ENCODE data around the gene HOXA6.
A peak's percentile ranks its signal among the peaks of the same experiment; 100 is the strongest.

DNA sequence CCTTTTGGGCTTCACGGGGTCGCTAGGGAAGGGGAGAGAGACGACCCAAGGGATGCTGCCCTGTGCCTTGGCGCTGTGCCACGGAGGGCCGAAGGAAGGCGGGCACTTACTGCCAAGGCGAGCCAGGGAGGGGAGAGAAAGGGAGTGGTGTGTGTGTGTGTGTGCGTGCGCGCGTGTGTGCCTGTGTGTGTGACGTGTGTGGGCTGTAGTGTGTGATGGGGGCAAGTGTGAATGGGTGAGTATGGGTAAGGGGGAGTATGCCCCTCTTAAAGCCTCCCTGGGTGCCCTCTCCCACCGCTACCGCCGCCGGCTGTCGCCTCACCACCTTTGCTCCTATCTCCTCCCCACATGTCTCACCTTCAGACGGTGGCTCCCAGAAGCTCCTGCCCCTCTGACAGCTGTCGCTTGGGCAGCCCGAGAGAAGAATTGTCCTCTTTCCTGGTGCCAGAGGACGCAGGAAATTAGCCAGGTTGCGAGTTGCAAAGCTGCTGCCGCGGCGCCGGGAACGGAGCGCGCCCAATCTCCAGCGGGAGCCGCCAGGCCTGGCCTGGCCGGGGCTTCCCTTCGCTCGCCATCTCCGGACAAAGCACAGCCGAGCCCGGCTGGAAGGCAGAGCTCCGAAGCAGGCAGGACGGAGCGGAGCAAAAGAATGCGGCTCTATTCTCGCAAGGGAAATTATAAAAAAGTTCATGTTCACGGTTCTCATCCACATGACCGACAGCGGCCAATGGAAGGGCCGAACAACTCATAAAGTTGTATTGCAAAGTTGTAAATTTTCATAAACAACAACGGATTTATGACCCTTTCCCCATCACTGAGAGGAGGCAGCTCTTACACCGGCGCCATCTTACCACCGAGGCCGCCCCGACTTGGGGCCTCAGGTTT is 4.6 kb upstream of the HOXA6 start, which contains the start of gene HOXA3:
- TF ChIP-seq POLR2A (IDR thresholded peaks at IDR 0.05; ENCODE audit: low read depth) (no peak), POLR2AphosphoS5 (IDR thresholded peaks at IDR 0.05) (peak in 1 of 2 donors; percentile 13), EP300 (IDR thresholded peaks at IDR 0.05) (no peak)
- TF ChIP-seq, protein P1, sequence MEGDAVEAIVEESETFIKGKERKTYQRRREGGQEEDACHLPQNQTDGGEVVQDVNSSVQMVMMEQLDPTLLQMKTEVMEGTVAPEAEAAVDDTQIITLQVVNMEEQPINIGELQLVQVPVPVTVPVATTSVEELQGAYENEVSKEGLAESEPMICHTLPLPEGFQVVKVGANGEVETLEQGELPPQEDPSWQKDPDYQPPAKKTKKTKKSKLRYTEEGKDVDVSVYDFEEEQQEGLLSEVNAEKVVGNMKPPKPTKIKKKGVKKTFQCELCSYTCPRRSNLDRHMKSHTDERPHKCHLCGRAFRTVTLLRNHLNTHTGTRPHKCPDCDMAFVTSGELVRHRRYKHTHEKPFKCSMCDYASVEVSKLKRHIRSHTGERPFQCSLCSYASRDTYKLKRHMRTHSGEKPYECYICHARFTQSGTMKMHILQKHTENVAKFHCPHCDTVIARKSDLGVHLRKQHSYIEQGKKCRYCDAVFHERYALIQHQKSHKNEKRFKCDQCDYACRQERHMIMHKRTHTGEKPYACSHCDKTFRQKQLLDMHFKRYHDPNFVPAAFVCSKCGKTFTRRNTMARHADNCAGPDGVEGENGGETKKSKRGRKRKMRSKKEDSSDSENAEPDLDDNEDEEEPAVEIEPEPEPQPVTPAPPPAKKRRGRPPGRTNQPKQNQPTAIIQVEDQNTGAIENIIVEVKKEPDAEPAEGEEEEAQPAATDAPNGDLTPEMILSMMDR (IDR thresholded peaks at IDR 0.05), result no peak

Data from esophagus muscularis mucosa (tissue), 4 donors.